SW480 (cell line): Measurements from ENCODE around the gene SUPT3H.
"Not testable (repeated sequence)": the region's sequence is repeated elsewhere in the genome, so short reads cannot be mapped to it uniquely, and the experiment has no call there.

Experiments used
- DNase-seq: peaks from one replicate; pipeline ENCODE4 v3.0.0-alpha.2; 2016; ENCODE audit warnings: low spot score

Gene SUPT3H

DNA sequence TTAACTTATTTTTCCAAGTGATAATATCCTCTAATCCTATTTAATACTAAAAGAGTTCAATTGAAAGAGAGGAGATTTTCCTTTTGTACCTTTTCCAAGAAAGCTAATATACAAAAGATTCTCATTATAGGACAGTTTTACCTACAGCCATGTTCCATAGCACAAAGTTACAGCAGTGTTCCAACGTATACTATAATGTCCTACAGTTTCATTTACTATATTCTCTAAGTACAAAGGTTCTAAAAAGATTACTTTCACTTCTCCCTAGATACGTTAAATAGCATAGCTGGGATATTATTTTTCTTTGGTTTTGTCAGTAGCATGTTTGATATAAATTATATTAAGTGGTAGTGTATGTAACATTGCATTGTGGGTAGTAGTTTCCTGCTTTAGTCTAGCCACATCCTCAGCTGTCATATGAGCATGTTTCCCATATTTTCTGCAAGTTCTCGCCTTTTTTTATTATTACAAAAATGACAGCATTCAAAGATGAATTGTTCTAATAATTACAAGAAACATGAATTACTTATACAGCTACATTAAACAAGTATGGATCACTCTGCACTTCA is 54.0 kb downstream of the SUPT3H start:
- DNase-seq = no peak

DNA sequence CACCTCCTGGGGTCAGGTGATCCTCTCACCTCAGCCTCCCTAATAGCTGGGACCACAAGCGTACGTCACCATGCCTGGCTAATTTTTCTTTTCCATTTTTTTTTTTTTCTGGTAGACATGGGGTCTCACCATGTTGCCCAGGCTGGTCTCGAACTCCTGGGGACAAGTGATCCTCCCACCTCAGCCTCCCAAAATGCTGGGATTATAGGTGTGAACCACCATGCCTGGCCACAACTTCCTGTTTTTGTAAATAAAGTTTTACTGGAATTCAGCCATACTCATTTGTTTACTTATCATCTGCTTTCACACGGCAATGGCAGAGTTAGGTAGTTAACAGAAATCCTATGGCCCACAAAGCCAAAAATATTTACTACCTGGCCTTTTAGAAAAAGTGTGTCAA is 57.4 kb downstream of the SUPT3H start:
- DNase-seq = no peak

- no peak for DNase-seq
Measured at GRCh38 chr6:45314146-45314545, 63.6 kb downstream of the SUPT3H start.

GRCh38 chr6:45310118-45310788 is 67.5 kb downstream of the SUPT3H start:
- DNase-seq = no peak

DNA sequence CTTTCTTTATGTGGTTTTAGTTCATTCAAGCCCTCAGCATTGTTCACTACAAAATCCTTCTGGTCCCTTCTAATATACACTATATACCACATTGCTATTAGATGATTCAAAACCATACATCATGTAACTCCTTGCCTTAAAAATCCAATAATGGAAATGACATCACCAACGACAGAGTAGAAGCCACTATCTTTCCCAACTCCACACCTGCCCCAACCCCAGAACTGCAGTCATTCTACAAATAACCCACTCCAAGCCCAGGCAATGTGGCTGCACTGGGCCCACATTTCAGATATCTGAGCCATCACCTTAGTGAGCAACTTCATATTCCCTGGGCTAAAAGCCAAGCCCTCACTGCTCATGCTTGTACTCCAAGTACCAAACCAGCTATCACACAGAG is 72.2 kb downstream of the SUPT3H start:
- no peak for DNase-seq

- DNase-seq = no peak
Measured at GRCh38 chr6:45302832-45303231, 74.9 kb downstream of the SUPT3H start.

- DNase-seq = no peak
Measured at GRCh38 chr6:45301348-45302142, 76.2 kb downstream of the SUPT3H start.

DNA sequence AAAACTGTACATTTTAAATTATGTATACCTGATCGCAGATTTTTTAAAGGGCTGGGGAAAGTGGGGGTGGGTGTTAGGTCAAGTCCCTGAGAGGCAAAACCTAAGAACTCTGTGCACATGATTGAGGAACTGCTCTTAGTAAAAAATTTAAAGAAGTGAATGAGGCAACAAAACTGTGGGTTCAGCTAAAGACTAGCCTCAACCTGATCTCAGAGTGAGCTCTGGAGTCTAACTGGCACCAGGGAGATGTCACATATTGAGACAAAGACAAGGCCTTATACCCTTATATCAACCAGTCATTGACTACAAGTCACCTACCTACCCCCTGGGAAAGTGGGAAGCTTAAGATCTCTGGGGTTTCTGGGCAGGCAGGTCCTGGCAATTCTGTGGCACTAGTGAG is 77.0 kb downstream of the SUPT3H start:
- DNase-seq = no peak

GRCh38 chr6:45299096-45299581 is 78.6 kb downstream of the SUPT3H start:
- DNase-seq = no peak

- DNase-seq = no peak
Measured at GRCh38 chr6:45297320-45297719, 80.4 kb downstream of the SUPT3H start.

DNA sequence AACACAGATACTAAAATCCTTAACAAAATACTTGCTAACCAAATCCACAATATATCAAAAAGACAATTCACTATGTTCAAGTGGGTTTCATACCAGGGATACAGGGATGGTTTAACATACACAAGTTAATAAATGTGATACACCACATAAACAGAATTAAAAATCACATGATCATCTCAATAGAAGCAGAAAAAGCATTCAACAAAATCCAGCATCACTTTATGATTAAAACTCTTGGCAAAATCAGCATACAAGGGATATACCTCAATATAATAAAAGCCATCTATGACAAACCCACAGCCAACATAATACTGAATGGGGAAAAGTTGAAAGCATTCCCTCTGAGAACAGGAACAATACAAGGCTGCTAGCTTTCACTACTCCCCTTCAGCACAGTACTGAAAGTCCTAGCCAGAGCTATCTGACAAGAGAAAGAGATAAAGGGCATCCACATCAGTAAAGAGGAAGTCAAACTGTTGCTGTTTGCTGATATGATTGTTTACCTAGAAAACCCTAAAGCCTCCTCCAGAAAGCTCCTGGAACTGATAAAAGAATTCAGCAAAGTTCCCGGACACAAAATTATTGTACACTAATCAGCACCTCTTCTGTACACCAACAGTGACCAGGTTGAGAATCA is 83.6 kb downstream of the SUPT3H start:
- DNase-seq = not testable (repeated sequence)

GRCh38 chr6:45293306-45293705 is 84.4 kb downstream of the SUPT3H start:
- no peak for DNase-seq

GRCh38 chr6:45289751-45290514 is 87.8 kb downstream of the SUPT3H start:
- no peak for DNase-seq

GRCh38 chr6:45286707-45287106 is 91.0 kb downstream of the SUPT3H start:
- not testable (repeated sequence) for DNase-seq

DNA sequence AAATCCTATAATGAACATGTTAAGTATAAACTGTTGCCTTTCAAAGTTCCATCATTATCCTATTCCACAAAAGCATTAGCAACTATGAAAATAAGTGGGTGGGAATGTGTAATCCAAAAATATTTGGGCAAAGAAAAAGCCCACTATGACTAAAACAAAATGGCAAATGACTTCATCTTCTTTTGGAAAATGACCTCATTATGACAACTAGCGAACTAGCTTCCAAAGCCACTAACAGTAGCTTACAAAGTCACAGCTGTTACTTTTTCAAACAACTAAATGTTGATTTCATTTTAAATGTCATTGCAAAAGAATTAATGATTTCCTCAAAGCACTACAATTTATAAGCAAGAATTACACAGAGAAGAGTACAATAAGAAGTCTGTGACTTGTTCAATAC is 99.4 kb downstream of the SUPT3H start:
- DNase-seq = no peak

DNA sequence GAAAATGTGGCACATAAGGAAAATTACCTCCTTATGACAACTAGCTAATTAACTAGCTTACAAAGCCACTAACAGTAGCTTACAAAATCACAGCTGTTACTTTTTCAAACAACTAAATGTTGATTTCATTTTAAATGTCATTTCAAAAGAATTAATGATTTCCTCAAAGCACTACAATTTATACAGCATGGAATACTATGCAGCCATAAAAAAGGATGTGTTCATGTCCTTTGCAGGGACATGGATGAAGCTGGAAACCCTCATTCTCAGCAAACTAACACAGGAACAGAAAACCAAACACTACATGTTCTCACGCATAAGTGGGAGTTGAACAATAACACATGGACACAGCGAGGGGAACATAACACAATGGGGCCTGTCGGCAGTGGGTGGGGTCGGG is 100.0 kb downstream of the SUPT3H start:
- DNase-seq = not testable (repeated sequence)

GRCh38 chr6:45275358-45275757 is 102.4 kb downstream of the SUPT3H start:
- DNase-seq = no peak

DNA sequence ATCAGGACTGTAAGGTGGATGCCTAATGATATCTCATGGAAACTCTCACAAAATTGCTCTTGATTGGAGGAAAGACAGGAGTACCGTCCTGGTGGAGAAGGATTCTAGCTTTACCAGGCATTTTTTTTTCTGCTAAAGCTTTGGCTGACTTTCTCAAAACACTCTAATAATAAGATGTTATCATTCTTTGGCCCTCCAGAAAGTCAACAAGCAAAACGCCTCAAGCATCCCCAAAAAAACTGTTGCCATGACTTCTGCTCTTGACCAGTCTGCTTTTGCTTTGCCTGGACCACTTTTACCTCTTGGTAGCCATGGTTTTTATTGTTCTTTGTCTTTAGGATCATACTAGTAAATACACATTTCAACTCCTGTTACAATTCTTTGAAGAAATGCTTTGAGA is 105.1 kb downstream of the SUPT3H start:
- DNase-seq = no peak

- no peak for DNase-seq
Measured at GRCh38 chr6:45265246-45265645, 112.5 kb downstream of the SUPT3H start.

GRCh38 chr6:45260696-45261095 is 117.0 kb downstream of the SUPT3H start:
- no peak for DNase-seq

GRCh38 chr6:45256697-45257695 is 120.7 kb downstream of the SUPT3H start:
- no peak for DNase-seq
